ENCODE data around the gene STX8. TPM values are rescaled to one million over a fixed set of nuclear protein-coding genes. Genes with fewer than 3 reads are reported as not detected.

The STX8 gene
- total RNA-seq, 2 experiments from 2014 or later = 59.6 to 71.5 TPM

DNA sequence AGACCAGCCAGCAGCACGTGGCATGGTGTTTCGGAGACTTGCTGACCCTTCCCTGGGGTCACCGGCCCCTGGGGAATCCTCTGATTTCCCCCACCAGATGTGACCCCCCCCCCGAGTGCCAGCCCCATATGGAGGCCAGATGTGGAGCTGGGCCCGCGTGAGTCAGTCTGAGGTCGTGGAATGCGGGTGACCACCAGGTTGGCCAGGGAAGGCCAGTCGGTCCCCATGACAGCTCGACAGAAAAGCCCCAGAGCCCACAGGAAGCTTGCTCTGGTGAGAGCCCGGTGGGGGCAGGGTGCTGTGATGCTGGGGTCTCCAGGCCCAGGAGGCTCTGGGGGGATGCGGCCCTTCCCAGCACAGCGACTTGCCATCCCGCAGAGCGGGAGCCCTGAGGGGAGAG, 345.3 kb downstream of the STX8 start:
- Mint-ChIP-seq H3K27ac (no peak overlapping the region), H3K27me3 (peaks cover 8% of the 10 kb centered on the region), H3K4me3 (no peak overlapping the region), H3K36me3 (ENCODE audit: low read depth) (no peaks in the 10 kb centered on the region), H3K9me3 (no peaks in the 10 kb centered on the region), H3K4me1 (ENCODE audit: low read depth) (peaks cover 6% of the 10 kb centered on the region)
- no peak for DNase-seq
- intact Hi-C loops (cut with micrococcal nuclease) = no loop called here
- CTCF ChIA-PET = interaction anchor here (1.0 kb wide), 1 partner anchor 232 kb away, joined by 3 read pairs; no protein-coding TSS in a partner anchor
- POLR2A ChIA-PET = interaction anchor here (1.1 to 1.4 kb wide), 3 partner anchors 9 to 22 kb away, joined by 3 read pairs; no protein-coding TSS in a partner anchor
- no peak for ATAC-seq
- TF ChIP-seq, protein P1, sequence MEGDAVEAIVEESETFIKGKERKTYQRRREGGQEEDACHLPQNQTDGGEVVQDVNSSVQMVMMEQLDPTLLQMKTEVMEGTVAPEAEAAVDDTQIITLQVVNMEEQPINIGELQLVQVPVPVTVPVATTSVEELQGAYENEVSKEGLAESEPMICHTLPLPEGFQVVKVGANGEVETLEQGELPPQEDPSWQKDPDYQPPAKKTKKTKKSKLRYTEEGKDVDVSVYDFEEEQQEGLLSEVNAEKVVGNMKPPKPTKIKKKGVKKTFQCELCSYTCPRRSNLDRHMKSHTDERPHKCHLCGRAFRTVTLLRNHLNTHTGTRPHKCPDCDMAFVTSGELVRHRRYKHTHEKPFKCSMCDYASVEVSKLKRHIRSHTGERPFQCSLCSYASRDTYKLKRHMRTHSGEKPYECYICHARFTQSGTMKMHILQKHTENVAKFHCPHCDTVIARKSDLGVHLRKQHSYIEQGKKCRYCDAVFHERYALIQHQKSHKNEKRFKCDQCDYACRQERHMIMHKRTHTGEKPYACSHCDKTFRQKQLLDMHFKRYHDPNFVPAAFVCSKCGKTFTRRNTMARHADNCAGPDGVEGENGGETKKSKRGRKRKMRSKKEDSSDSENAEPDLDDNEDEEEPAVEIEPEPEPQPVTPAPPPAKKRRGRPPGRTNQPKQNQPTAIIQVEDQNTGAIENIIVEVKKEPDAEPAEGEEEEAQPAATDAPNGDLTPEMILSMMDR (IDR thresholded peaks at IDR 0.05) = no peak

DNA sequence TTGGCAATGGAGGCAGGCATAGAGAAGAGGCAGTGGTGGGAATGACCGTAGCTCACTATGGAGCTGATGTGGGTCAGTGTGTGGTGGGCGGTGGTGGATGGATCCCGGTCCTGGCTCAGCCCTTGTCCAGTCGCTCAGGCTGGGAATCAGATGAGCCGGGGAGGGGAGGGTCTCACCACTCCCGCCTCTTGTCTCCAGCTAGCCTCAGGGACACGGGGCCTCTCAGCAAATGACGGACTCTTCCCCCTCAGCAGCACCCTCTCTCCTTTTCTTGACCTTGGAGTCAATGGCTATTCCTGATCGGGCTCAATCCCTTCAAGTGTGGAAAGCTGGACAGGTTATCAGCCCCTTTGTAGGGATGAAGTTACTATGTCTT, 345.8 kb downstream of the STX8 start:
- H3K27ac Mint-ChIP-seq = no peak overlapping the region
- CTCF ChIA-PET = interaction anchor here (1.0 kb wide), 1 partner anchor 232 kb away, joined by 3 read pairs; no protein-coding TSS in a partner anchor
- DNase-seq (no peak), ATAC-seq (no peak)
- H3K9me3 Mint-ChIP-seq = no peaks in the 10 kb centered on the region
- TF ChIP-seq, protein P1 (IDR thresholded peaks at IDR 0.05) = no peak
- H3K27me3 Mint-ChIP-seq = peaks cover 5% of the 10 kb centered on the region
- intact Hi-C loops (cut with micrococcal nuclease) = no loop called here
- POLR2A ChIA-PET = no interaction called here
- H3K4me3 Mint-ChIP-seq = no peak overlapping the region
- H3K4me1 Mint-ChIP-seq (ENCODE audit: low read depth) = peaks cover 3% of the 10 kb centered on the region
- H3K36me3 Mint-ChIP-seq (ENCODE audit: low read depth) = no peaks in the 10 kb centered on the region

DNA sequence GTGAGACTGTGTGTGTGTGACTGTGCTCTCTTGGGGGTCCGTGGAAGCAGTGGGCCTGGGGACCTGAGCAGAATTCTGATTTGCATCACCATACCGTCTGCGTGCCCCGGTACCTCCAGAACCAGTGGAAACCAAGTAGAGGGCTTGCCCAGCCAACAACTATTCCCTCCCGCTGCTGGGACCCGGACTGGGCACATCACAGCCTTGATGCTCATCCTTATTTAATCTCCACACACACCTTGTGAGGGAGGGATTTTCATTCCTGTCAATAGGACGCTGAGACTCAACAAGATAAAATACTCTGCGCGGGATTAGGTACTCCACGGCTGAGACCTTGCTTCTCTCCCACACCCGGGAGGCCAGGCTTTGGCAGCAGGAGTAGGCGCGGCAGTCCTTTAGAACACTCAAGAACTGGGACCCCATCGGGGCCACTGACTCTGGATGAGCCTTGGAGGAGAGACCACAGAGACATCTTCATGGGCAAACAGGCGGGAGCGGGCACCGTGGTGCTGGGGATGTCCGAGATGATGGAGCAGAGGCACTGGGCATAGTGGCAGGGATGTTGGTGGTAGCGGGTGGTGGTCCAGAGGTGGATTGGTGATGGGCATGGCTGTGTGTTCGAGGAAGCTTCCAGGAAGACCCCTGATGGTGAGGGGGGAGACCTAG, 346.3 kb downstream of the STX8 start:
- H3K27me3 Mint-ChIP-seq = peaks cover 5% of the 10 kb centered on the region
- H3K36me3 Mint-ChIP-seq (ENCODE audit: low read depth) = no peaks in the 10 kb centered on the region
- H3K27ac Mint-ChIP-seq = no peak overlapping the region
- DNase-seq (no peak), ATAC-seq (no peak)
- peaks cover 3% of the 10 kb centered on the region for H3K4me1 Mint-ChIP-seq (ENCODE audit: low read depth)
- no peak overlapping the region for H3K4me3 Mint-ChIP-seq
- ChIA-PET POLR2A (interaction anchor here (1.2 kb wide), 1 partner anchor 65 kb away, joined by 3 read pairs; no protein-coding TSS in a partner anchor), CTCF (no interaction called here)
- intact Hi-C loops (cut with micrococcal nuclease) = no loop called here
- no peaks in the 10 kb centered on the region for H3K9me3 Mint-ChIP-seq
- TF ChIP-seq, protein P1 (IDR thresholded peaks at IDR 0.05) = no peak

DNA sequence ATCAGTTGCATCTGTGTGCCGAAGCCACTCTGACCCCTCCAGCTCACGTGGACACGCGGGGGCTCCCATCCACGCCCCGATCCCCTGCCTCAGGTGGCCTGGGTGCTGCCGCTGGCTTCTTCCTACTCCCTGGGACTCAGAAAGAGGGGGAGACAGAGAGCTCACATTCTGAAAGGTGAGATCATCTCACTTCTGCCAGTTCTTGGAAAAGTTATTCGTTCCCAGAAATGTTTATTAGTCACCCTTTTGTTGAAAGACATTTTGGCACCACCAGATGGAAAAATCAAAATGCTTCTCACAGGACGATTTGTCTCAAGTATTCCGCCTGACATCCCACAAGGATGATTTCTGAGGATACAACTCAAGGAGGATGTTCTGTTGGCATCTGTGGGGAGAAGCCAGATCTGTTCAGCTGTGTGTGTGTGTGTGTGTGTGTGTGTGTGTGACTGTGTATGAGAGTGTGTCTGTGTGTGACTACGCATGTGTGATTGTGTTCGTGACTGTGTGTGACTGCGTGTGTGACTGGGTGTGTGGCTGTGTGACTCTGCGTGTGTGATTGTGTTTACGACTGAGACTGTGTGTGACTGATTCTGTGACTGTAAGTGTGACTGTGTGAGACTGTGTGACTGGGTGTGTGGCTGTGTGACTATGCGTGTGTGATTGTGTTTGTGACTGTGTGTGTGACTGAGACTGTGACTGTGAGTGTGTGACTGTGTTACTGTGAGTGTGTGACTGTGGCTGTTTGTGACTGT, 347.0 kb downstream of the STX8 start:
- DNase-seq (peak; percentile 12), ATAC-seq (peak; percentile 60)
- ChIA-PET CTCF (interaction anchor here (0.9 to 1.5 kb wide), 2 partner anchors 63 to 68 kb away, joined by 3 to 9 read pairs; no protein-coding TSS in a partner anchor), POLR2A (interaction anchor here (0.7 to 1.2 kb wide), 2 partner anchors 61 to 66 kb away, joined by 3 read pairs; no protein-coding TSS in a partner anchor)
- TF ChIP-seq, protein P1 (IDR thresholded peaks at IDR 0.05) = no peak
- H3K27ac Mint-ChIP-seq = no peak overlapping the region
- intact Hi-C loops (cut with micrococcal nuclease) = no loop called here
- H3K4me3 Mint-ChIP-seq = no peak overlapping the region
- H3K4me1 Mint-ChIP-seq (ENCODE audit: low read depth) = peaks cover 3% of the 10 kb centered on the region
- no peaks in the 10 kb centered on the region for H3K36me3 Mint-ChIP-seq (ENCODE audit: low read depth)
- H3K9me3 Mint-ChIP-seq = no peaks in the 10 kb centered on the region
- peaks cover 3% of the 10 kb centered on the region for H3K27me3 Mint-ChIP-seq

All from activated CD8-positive, alpha-beta T cell treated with anti-CD3 and anti-CD28 coated beads for 36 hours (primary cell).